PC-3 (cell line): ENCODE measurements around the gene DNAH17. TPM values are rescaled to one million over a fixed set of nuclear protein-coding genes. Genes with fewer than 3 reads are reported as not detected.

Experiments
- ATAC-seq: fragments of 200-7000 bp; cut with Tn5 transposase; 2 replicates; pipeline ENCODE4 v1.9.1; 2020; ENCODE audit warnings: mild to moderate bottlenecking, moderate library complexity
- BruUV-seq: library from RNA; stranded (reverse); fragments of 400-500 nt; replicated peaks from 2 replicates; lab custom pipeline; 2021; lab: Mats Ljungman, UMichigan
- CTCF ChIA-PET: fragments of 300-600 bp; sonication (Branson Sonifier 250); formaldehyde crosslinking; loops from one replicate; lab custom pipeline; 2022; ENCODE audit warnings: antibody characterized with exemption; lab: Charles Lee
- POLR2A ChIA-PET: fragments of 300-600 bp; sonication (Branson Sonifier 250); formaldehyde crosslinking; loops from one replicate; lab custom pipeline; 2022; ENCODE audit warnings: antibody characterized with exemption; ENCODE audit not compliant: unreplicated experiment; lab: Charles Lee
- DNase-seq: peaks from one replicate; pipeline ENCODE4 v3.0.0-alpha.2; 2015
- H2AFZ ChIP-seq: fragments of 300-600 bp; sonication (generic); 2 replicates; pipeline ENCODE4 v1.6.0; 2016; ENCODE audit warnings: antibody characterized with exemption, low read length
- H3F3A ChIP-seq: fragments of 300-600 bp; sonication (generic); one replicate; pipeline ENCODE4 v1.6.0; 2017; ENCODE audit warnings: antibody characterized with exemption, low read length, control low read depth, mild to moderate bottlenecking; ENCODE audit not compliant: unreplicated experiment
- H3K27ac ChIP-seq: fragments of 300-600 bp; sonication (generic); 2 replicates; pipeline ENCODE4 v1.5.1; 2016; ENCODE audit warnings: mild to moderate bottlenecking, low read length
- H3K27me3 ChIP-seq: fragments of 300-600 bp; sonication (generic); 2 replicates; pipeline ENCODE4 v1.6.1; 2016; ENCODE audit warnings: low read length, mixed read lengths
- H3K36me3 ChIP-seq: fragments of 300-600 bp; sonication (generic); 2 replicates; pipeline ENCODE4 v1.6.1; 2016; ENCODE audit warnings: low read depth, mixed run types, low read length, mixed read lengths
- H3K4me1 ChIP-seq: fragments of 300-600 bp; sonication (generic); 2 replicates; pipeline ENCODE4 v1.5.1; 2016; ENCODE audit warnings: low read length; ENCODE audit not compliant: insufficient read depth
- H3K4me2 ChIP-seq: fragments of 300-600 bp; sonication (generic); 2 replicates; pipeline ENCODE4 v1.6.0; 2016; ENCODE audit warnings: low read length
- H3K4me3 ChIP-seq: fragments of 300-600 bp; sonication (generic); 2 replicates; pipeline ENCODE4 v1.5.1; 2016; ENCODE audit warnings: mild to moderate bottlenecking, low read length, mixed read lengths
- H3K79me2 ChIP-seq: fragments of 300-600 bp; sonication (generic); 2 replicates; pipeline ENCODE4 v1.6.1; 2017; ENCODE audit warnings: low read length, mixed read lengths
- H3K9ac ChIP-seq: fragments of 300-600 bp; sonication (generic); 2 replicates; pipeline ENCODE4 v1.6.0; 2016; ENCODE audit warnings: mild to moderate bottlenecking, low read length
- H3K9me2 ChIP-seq: fragments of 300-600 bp; sonication (generic); replicated peaks from 2 replicates; pipeline ENCODE4 v1.6.1; 2016; ENCODE audit warnings: mixed run types, low read length, mixed read lengths
- H3K9me3 ChIP-seq: fragments of 300-600 bp; sonication (generic); 2 replicates; pipeline ENCODE4 v1.6.1; 2016; ENCODE audit warnings: low read length, mixed read lengths
- H4K20me1 ChIP-seq: fragments of 300-600 bp; sonication (generic); 2 replicates; pipeline ENCODE4 v1.6.1; 2016; ENCODE audit warnings: low read length, mixed read lengths
- CTCF ChIP-seq: fragments of 300-600 bp; sonication (generic); conservative IDR thresholded peaks from 2 replicates; pipeline ENCODE4 v1.5.1; 2017; ENCODE audit warnings: antibody characterized with exemption, low read depth, mild to moderate bottlenecking, low read length
- EZH2 ChIP-seq: fragments of 300-600 bp; sonication (generic); IDR thresholded peaks from one replicate; pipeline ENCODE4 v1.6.1; 2017; ENCODE audit warnings: antibody characterized with exemption, mild to moderate bottlenecking, low read length; ENCODE audit not compliant: unreplicated experiment
- EZH2phosphoT487 ChIP-seq: fragments of 300-600 bp; sonication (generic); IDR thresholded peaks from 2 replicates; pipeline ENCODE4 v1.6.1; 2018; ENCODE audit warnings: mild to moderate bottlenecking, antibody characterized with exemption, low read length, borderline replicate concordance
- intact Hi-C: fragments of 100-400 bp; cut with micrococcal nuclease; formaldehyde crosslinking; loops from 2 replicates; pipeline ENCODE4 v1.9.0; 2023
- total RNA-seq: library from RNA; depleted of rRNA; stranded (reverse); fragments of >200 nt; gene quantifications from 2 replicates; pipeline ENCODE4 v1.2.3, GENCODE V29; 2014

DNAH17 gene
- total RNA-seq, 1 experiment from 2014 or later: 0.04 TPM

DNA sequence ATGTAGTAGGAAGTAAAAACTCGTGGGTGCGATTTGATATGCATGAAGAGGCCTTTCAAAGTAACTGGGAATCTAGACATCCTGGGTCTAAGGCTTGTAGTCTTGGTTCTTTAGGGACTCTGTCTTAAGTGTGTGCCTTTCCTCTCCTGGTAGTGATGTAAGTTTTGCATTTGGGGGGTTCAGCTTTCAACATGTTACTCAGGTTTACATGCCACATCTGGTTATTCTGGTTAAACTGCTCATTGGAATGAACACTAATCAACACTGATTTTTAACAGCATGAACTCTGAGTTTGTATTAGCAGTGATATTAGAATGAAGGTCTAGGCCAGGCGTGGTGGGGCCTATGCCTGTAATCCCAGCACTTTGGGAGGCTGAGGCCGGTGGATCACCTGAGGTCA, 183.6 kb downstream of the DNAH17 start:
- H3K9me3 ChIP-seq: no peaks in the 10 kb centered on the region
- no peak overlapping the region for H3K9ac ChIP-seq
- H3K27ac ChIP-seq: no peak overlapping the region
- H3K27me3 ChIP-seq: no peaks in the 10 kb centered on the region
- H3F3A ChIP-seq: no peaks in the 10 kb centered on the region
- peaks cover 50% of the 10 kb centered on the region for H3K36me3 ChIP-seq
- TF ChIP-seq CTCF (no peak), EZH2phosphoT487 (no peak), EZH2 (no peak)
- no peak for ATAC-seq
- intact Hi-C loops: no loop called here
- CTCF ChIA-PET: no interaction called here
- no TSS peak for BruUV-seq
- no peaks in the 10 kb centered on the region for H3K9me2 ChIP-seq
- H2AFZ ChIP-seq: no peak overlapping the region
- peaks cover 91% of the 10 kb centered on the region for H3K79me2 ChIP-seq
- H4K20me1 ChIP-seq: peaks cover 32% of the 10 kb centered on the region
- no peak overlapping the region for H3K4me3 ChIP-seq
- H3K4me1 ChIP-seq: peaks cover 34% of the 10 kb centered on the region
- no peak for DNase-seq
- POLR2A ChIA-PET: no interaction called here
- H3K4me2 ChIP-seq: no peak overlapping the region

- no peaks in the 10 kb centered on the region for H3K9me3 ChIP-seq
- H4K20me1 ChIP-seq: peaks cover 29% of the 10 kb centered on the region
- intact Hi-C loops: no loop called here
- H3K4me3 ChIP-seq: no peak overlapping the region
- no peak overlapping the region for H3K9ac ChIP-seq
- ChIA-PET POLR2A (interaction anchor here (0.6 kb wide), 1 partner anchor 25 kb away, joined by 3 read pairs; no protein-coding TSS in a partner anchor), CTCF (interaction anchor here (1.3 to 1.7 kb wide), 2 partner anchors 32 to 141 kb away, joined by 3 to 7 read pairs; no protein-coding TSS in a partner anchor)
- H2AFZ ChIP-seq: no peak overlapping the region
- no peaks in the 10 kb centered on the region for H3K9me2 ChIP-seq
- peaks cover 95% of the 10 kb centered on the region for H3K79me2 ChIP-seq
- TF ChIP-seq CTCF (no peak), EZH2 (no peak), EZH2phosphoT487 (no peak)
- H3K4me1 ChIP-seq: peaks cover 31% of the 10 kb centered on the region
- H3K36me3 ChIP-seq: peaks cover 41% of the 10 kb centered on the region
- H3K4me2 ChIP-seq: peak overlapping the region; percentile 26; the same call in 1 of the 2 replicates
- DNase-seq (no peak), ATAC-seq (no peak)
- no peaks in the 10 kb centered on the region for H3F3A ChIP-seq
- BruUV-seq: no TSS peak
- no peak overlapping the region for H3K27ac ChIP-seq
- no peaks in the 10 kb centered on the region for H3K27me3 ChIP-seq
Measured at GRCh38 chr17:78392295-78392694, 184.9 kb downstream of the DNAH17 start.

- H4K20me1 ChIP-seq: peaks cover 31% of the 10 kb centered on the region
- peak overlapping the region; percentile 26; the same call in 1 of the 2 replicates for H3K4me2 ChIP-seq
- POLR2A ChIA-PET: interaction anchor here (0.6 to 0.7 kb wide), 3 partner anchors 25 to 548 kb away, joined by 3 to 4 read pairs (median 3); no protein-coding TSS in a partner anchor
- no peaks in the 10 kb centered on the region for H3K9me2 ChIP-seq
- BruUV-seq: no TSS peak
- H3K9ac ChIP-seq: no peak overlapping the region
- peak; percentile 81 for DNase-seq
- H3K27ac ChIP-seq: peak overlapping the region; percentile 13
- peaks cover 38% of the 10 kb centered on the region for H3K36me3 ChIP-seq
- peaks cover 96% of the 10 kb centered on the region for H3K79me2 ChIP-seq
- no peak for TF ChIP-seq EZH2phosphoT487
- TF ChIP-seq EZH2: no peak
- TF ChIP-seq CTCF: no peak
- no peak overlapping the region for H2AFZ ChIP-seq
- no peak overlapping the region for H3K4me3 ChIP-seq
- no peaks in the 10 kb centered on the region for H3K27me3 ChIP-seq
- ATAC-seq: peak; percentile 84
- intact Hi-C loops: no loop called here
- peaks cover 31% of the 10 kb centered on the region for H3K4me1 ChIP-seq
- CTCF ChIA-PET: interaction anchor here (0.6 to 1.7 kb wide), 3 partner anchors 9 to 140 kb away, joined by 3 to 7 read pairs (median 3); no protein-coding TSS in a partner anchor
- no peaks in the 10 kb centered on the region for H3F3A ChIP-seq
- no peaks in the 10 kb centered on the region for H3K9me3 ChIP-seq
Measured at GRCh38 chr17:78391843-78392242, 185.4 kb downstream of the DNAH17 start.
